GM23338 (cell line): ENCODE results near the gene FLYWCH1. TPM values are rescaled to one million over a fixed set of nuclear protein-coding genes. Genes with fewer than 3 reads are reported as not detected.

Experiments used
- ATAC-seq: fragments of 200-7000 bp; cut with Tn5 transposase; 3 replicates; pipeline ENCODE4 v1.9.1; 2020
- DNase-seq: peaks from one replicate; pipeline ENCODE4 v3.0.0-alpha.2; 2015; ENCODE audit warnings: low spot score
- H2AFZ ChIP-seq: fragments of 200-600 bp; sonication (generic); 2 replicates; pipeline ENCODE4 v1.8.0; 2016; ENCODE audit warnings: antibody characterized with exemption, mild to moderate bottlenecking, moderate library complexity
- H3F3A ChIP-seq: fragments of 200-600 bp; sonication (generic); replicated peaks from 2 replicates; pipeline ENCODE4 v1.8.0; 2017; ENCODE audit warnings: antibody characterized with exemption, mixed run types, low read depth
- H3K27ac ChIP-seq: fragments of 200-600 bp; sonication (generic); 2 replicates; pipeline ENCODE4 v1.6.1; 2016; ENCODE audit warnings: low read depth
- H3K27me3 ChIP-seq: fragments of 200-600 bp; sonication (generic); 2 replicates; pipeline ENCODE4 v1.8.0; 2016; ENCODE audit warnings: mild to moderate bottlenecking, mixed run types, moderate library complexity; ENCODE audit not compliant: insufficient read depth
- H3K36me3 ChIP-seq: fragments of 200-600 bp; sonication (generic); 2 replicates; pipeline ENCODE4 v1.8.0; 2016; ENCODE audit warnings: mild to moderate bottlenecking; ENCODE audit not compliant: insufficient read depth
- H3K4me1 ChIP-seq: fragments of 200-600 bp; sonication (generic); 2 replicates; pipeline ENCODE4 v1.8.0; 2016; ENCODE audit warnings: mild to moderate bottlenecking, moderate library complexity; ENCODE audit not compliant: insufficient read depth
- H3K4me2 ChIP-seq: fragments of 200-600 bp; sonication (generic); 2 replicates; pipeline ENCODE4 v1.7.1; 2017; ENCODE audit warnings: mixed run types
- H3K4me3 ChIP-seq: fragments of 200-600 bp; sonication (generic); 2 replicates; pipeline ENCODE4 v1.6.1; 2016; ENCODE audit warnings: mixed run types
- H3K79me2 ChIP-seq: fragments of 200-600 bp; sonication (generic); replicated peaks from 2 replicates; pipeline ENCODE4 v1.8.0; 2017; ENCODE audit warnings: mild to moderate bottlenecking; ENCODE audit not compliant: insufficient read depth
- H3K9me2 ChIP-seq: fragments of 200-600 bp; sonication (generic); 2 replicates; pipeline ENCODE4 v1.8.0; 2017; ENCODE audit not compliant: insufficient read depth
- H4K20me1 ChIP-seq: fragments of 200-600 bp; sonication (generic); replicated peaks from 2 replicates; pipeline ENCODE4 v1.8.0; 2017; ENCODE audit warnings: mild to moderate bottlenecking; ENCODE audit not compliant: insufficient read depth
- H3K27ac Mint-ChIP-seq: 2 replicates; pipeline ENCODE4 v1.8.0; 2020; ENCODE audit warnings: inconsistent platforms, mild to moderate bottlenecking, moderate library complexity, mixed read lengths
- H3K27me3 Mint-ChIP-seq: 3 replicates; pipeline ENCODE4 v1.8.0; 2022; ENCODE audit warnings: low read depth, mild to moderate bottlenecking, moderate library complexity, mixed read lengths, inconsistent platforms; ENCODE audit not compliant: insufficient read depth, poor library complexity
- H3K36me3 Mint-ChIP-seq: 3 replicates; pipeline ENCODE4 v1.8.0; 2021; ENCODE audit warnings: low read depth, mild to moderate bottlenecking, inconsistent platforms, moderate library complexity, mixed read lengths
- H3K4me1 Mint-ChIP-seq: 3 replicates; pipeline ENCODE4 v1.8.0; 2020; ENCODE audit warnings: mild to moderate bottlenecking, inconsistent platforms, mixed read lengths
- H3K4me3 Mint-ChIP-seq: 3 replicates; pipeline ENCODE4 v1.8.0; 2021; ENCODE audit warnings: moderate library complexity, mild to moderate bottlenecking, inconsistent platforms, mixed read lengths
- H3K9me3 Mint-ChIP-seq: 3 replicates; pipeline ENCODE4 v1.8.0; 2020; ENCODE audit warnings: moderate library complexity, mild to moderate bottlenecking, inconsistent platforms, mixed read lengths
- CTCF ChIP-seq, 2 experiments: fragments of 200-600 bp in 1 of 2; sonication (generic) in 1 of 2; conservative IDR thresholded peaks; 2 replicates each; pipeline versions ENCODE4 v1.5.1 to v1.6.1; 2016 to 2017; ENCODE audit warnings: antibody characterized with exemption in 2 of 2, low read depth in 2 of 2, mild to moderate bottlenecking in 2 of 2, moderate library complexity in 1 of 2
- ETS1 ChIP-seq: IDR thresholded peaks from 2 replicates; pipeline ENCODE4 v1.6.1; 2016; ENCODE audit warnings: antibody characterized with exemption
- EZH2 ChIP-seq: fragments of 200-600 bp; sonication (generic); IDR thresholded peaks from one replicate; pipeline ENCODE4 v1.8.0; 2017; ENCODE audit warnings: antibody characterized with exemption, mild to moderate bottlenecking, low read depth; ENCODE audit not compliant: unreplicated experiment
- EZH2phosphoT487 ChIP-seq: fragments of 200-600 bp; sonication (generic); IDR thresholded peaks from one replicate; pipeline ENCODE4 v1.8.1; 2018; ENCODE audit warnings: antibody characterized with exemption; ENCODE audit not compliant: unreplicated experiment
- JUNB ChIP-seq: IDR thresholded peaks from one replicate; pipeline ENCODE4 v1.6.1; 2016; ENCODE audit warnings: antibody characterized with exemption; ENCODE audit not compliant: unreplicated experiment
- NANOG ChIP-seq: IDR thresholded peaks from 2 replicates; pipeline ENCODE4 v1.6.1; 2016; ENCODE audit warnings: antibody characterized with exemption, borderline replicate concordance
- POLR2AphosphoS5 ChIP-seq: IDR thresholded peaks from 2 replicates; pipeline ENCODE4 v1.6.1; 2016; ENCODE audit warnings: antibody characterized with exemption, low read depth
- REST ChIP-seq: IDR thresholded peaks from one replicate; pipeline ENCODE4 v1.6.1; 2018; ENCODE audit warnings: antibody characterized with exemption; ENCODE audit not compliant: unreplicated experiment
- STAT1 ChIP-seq: IDR thresholded peaks from one replicate; pipeline ENCODE4 v1.6.1; 2016; ENCODE audit warnings: antibody characterized with exemption; ENCODE audit not compliant: unreplicated experiment
- ZNF331 ChIP-seq: fragments of 250-450 bp; sonication (Bioruptor Pico); IDR thresholded peaks from 2 replicates; pipeline ENCODE4 v1.5.0; 2020; ENCODE audit warnings: low read depth, mild to moderate bottlenecking, moderate library complexity
- polyA plus RNA-seq: library from polyadenylated mRNA; unstranded; fragments of >200 nt; fragmentation: Nextera tagmentation; extraction: Ambion mirVana; gene quantifications from 2 replicates; pipeline ENCODE4 v1.2.1, GENCODE V29; 2016
- total RNA-seq: library from RNA; depleted of rRNA; stranded (reverse); fragments of >200 nt; shearing (Covaris generic); gene quantifications from 2 replicates; pipeline ENCODE4 v1.2.3, GENCODE V29; 2014

FLYWCH1 gene
- total and polyA plus RNA-seq, 2 experiments from 2014 or later = 6.0 to 29.3 TPM

GRCh38 chr16:2959206-2959605 is 47.5 kb downstream of the FLYWCH1 start (continued):
- TF ChIP-seq EZH2phosphoT487 (no peak), ZNF331 (CRISPR knock-in tag) (no peak), JUNB (no peak), ETS1 (no peak), NANOG (no peak), POLR2AphosphoS5 (no peak), REST (no peak)

GRCh38 chr16:2960183-2961010 is 48.7 kb downstream of the FLYWCH1 start:
- H3K4me3 ChIP-seq = no peak overlapping the region
- DNase-seq = no peak

More at GRCh38 chr16:2960183-2961010, 48.7 kb downstream of the FLYWCH1 start:
- Histone ChIP-seq H3K36me3 (no peaks in the 10 kb centered on the region), H4K20me1 (no peaks in the 10 kb centered on the region), H3K79me2 (no peaks in the 10 kb centered on the region), H3K4me1 (peaks cover 20% of the 10 kb centered on the region; the same call in 1 of the 2 replicates), H3K27ac (no peak overlapping the region), H3K27me3 (peaks cover 17% of the 10 kb centered on the region), H3K9me2 (no peaks in the 10 kb centered on the region), H2AFZ (no peak overlapping the region), H3F3A (peaks cover 22% of the 10 kb centered on the region), H3K4me2 (no peak overlapping the region)
- ATAC-seq = no peak
- H3K4me3 Mint-ChIP-seq = no peak overlapping the region
- peaks cover 18% of the 10 kb centered on the region for H3K27me3 Mint-ChIP-seq
- H3K4me1 Mint-ChIP-seq = peaks cover 17% of the 10 kb centered on the region; the same call in 2 of the 3 replicates
- no peaks in the 10 kb centered on the region for H3K36me3 Mint-ChIP-seq
- no peaks in the 10 kb centered on the region for H3K9me3 Mint-ChIP-seq
- peak; percentile 13 to 44; a peak in 2 of 4 replicates for TF ChIP-seq CTCF (conservative IDR thresholded peaks at IDR 0.05; ENCODE audit: low read depth in 2 of 2)
- no peak for TF ChIP-seq EZH2
- no peak for TF ChIP-seq STAT1
- H3K27ac Mint-ChIP-seq = no peak overlapping the region
